Measurements from ENCODE around the gene KRTAP10-3.

Gene KRTAP10-3

GRCh38 chr21:44527983-44528633 lies 30.5 kb downstream of the KRTAP10-3 start:
- no peak for DNase-seq (ENCODE audit: low spot score)

- no peak for DNase-seq (ENCODE audit: low spot score)
These were observed 31.2 kb downstream of the KRTAP10-3 start for GRCh38 chr21:44527156-44527982.

- no peak for DNase-seq (ENCODE audit: low spot score)
These were observed 32.2 kb downstream of the KRTAP10-3 start for GRCh38 chr21:44526096-44526997.

GRCh38 chr21:44525391-44526095 lies 33.1 kb downstream of the KRTAP10-3 start:
- no peak for DNase-seq (ENCODE audit: low spot score)

GRCh38 chr21:44524414-44525371 lies 33.9 kb downstream of the KRTAP10-3 start:
- DNase-seq (ENCODE audit: low spot score): no peak

- DNase-seq (ENCODE audit: low spot score): no peak
These were observed 34.8 kb downstream of the KRTAP10-3 start for GRCh38 chr21:44523567-44524413.

- DNase-seq (ENCODE audit: low spot score): no peak
These were observed 35.8 kb downstream of the KRTAP10-3 start for GRCh38 chr21:44522753-44523204.

GRCh38 chr21:44521928-44522752 lies 36.5 kb downstream of the KRTAP10-3 start:
- DNase-seq (ENCODE audit: low spot score): no peak

- no peak for DNase-seq (ENCODE audit: low spot score)
These were observed 37.2 kb downstream of the KRTAP10-3 start for GRCh38 chr21:44521301-44521927.

- DNase-seq (ENCODE audit: low spot score): no peak
These were observed 38.0 kb downstream of the KRTAP10-3 start for GRCh38 chr21:44520326-44521300.

- no peak for DNase-seq (ENCODE audit: low spot score)
These were observed 39.0 kb downstream of the KRTAP10-3 start for GRCh38 chr21:44519346-44520325.

GRCh38 chr21:44518686-44519085 lies 39.9 kb downstream of the KRTAP10-3 start:
- DNase-seq (ENCODE audit: low spot score): no peak

GRCh38 chr21:44517175-44517899 lies 41.3 kb downstream of the KRTAP10-3 start:
- no peak for DNase-seq (ENCODE audit: low spot score)

GRCh38 chr21:44516828-44517174 lies 41.8 kb downstream of the KRTAP10-3 start:
- no peak for DNase-seq (ENCODE audit: low spot score)

GRCh38 chr21:44516342-44516741 lies 42.3 kb downstream of the KRTAP10-3 start:
- DNase-seq (ENCODE audit: low spot score): no peak
